Osteoblast (primary cell): Measurements from ENCODE around the gene NKX3-2. TPM values are rescaled to one million over a fixed set of nuclear protein-coding genes. Genes with fewer than 3 reads are reported as not detected.

Experiments
- DNase-seq: peaks from one replicate; pipeline ENCODE4 v3.0.0; 2011; ENCODE audit warnings: low spot score, mixed read lengths; ENCODE audit not compliant: insufficient read length; ENCODE audit errors: missing footprints
- H2AFZ ChIP-seq: 2 replicates; pipeline ENCODE4 v1.6.0; 2011; ENCODE audit warnings: mild to moderate bottlenecking, low read length
- H3K27ac ChIP-seq: 2 replicates; pipeline ENCODE4 v1.5.1; 2011; ENCODE audit warnings: mild to moderate bottlenecking, low read depth, low read length, moderate library complexity
- H3K27me3 ChIP-seq: 2 replicates; pipeline ENCODE4 v1.6.0; 2012; ENCODE audit warnings: mild to moderate bottlenecking, control low read depth, inconsistent platforms, low read length, moderate library complexity; ENCODE audit not compliant: insufficient read depth
- H3K36me3 ChIP-seq: 2 replicates; pipeline ENCODE4 v1.5.1; 2011; ENCODE audit warnings: mild to moderate bottlenecking, low read length, control low read depth, moderate library complexity; ENCODE audit not compliant: insufficient read depth
- H3K4me1 ChIP-seq: 2 replicates; pipeline ENCODE4 v1.5.1; 2011; ENCODE audit warnings: mild to moderate bottlenecking, low read length, control low read depth, moderate library complexity; ENCODE audit not compliant: insufficient read depth
- H3K4me2 ChIP-seq: 2 replicates; pipeline ENCODE4 v1.6.0; 2011; ENCODE audit warnings: mild to moderate bottlenecking, low read length; ENCODE audit not compliant: insufficient read depth
- H3K4me3 ChIP-seq: fragments of 200-600 bp; sonication (generic); 3 replicates; pipeline ENCODE4 v1.5.1; 2012; ENCODE audit warnings: mild to moderate bottlenecking, low read length, inconsistent platforms; ENCODE audit not compliant: insufficient read depth
- H3K79me2 ChIP-seq: 2 replicates; pipeline ENCODE4 v1.6.0; 2012; ENCODE audit warnings: mild to moderate bottlenecking, low read length, control low read depth, inconsistent platforms; ENCODE audit not compliant: insufficient read depth
- H3K9me3 ChIP-seq: 2 replicates; pipeline ENCODE4 v1.5.1; 2011; ENCODE audit warnings: low read depth, low read length, control low read depth
- H4K20me1 ChIP-seq: 2 replicates; pipeline ENCODE4 v1.6.0; 2012; ENCODE audit warnings: mild to moderate bottlenecking, low read length, control low read depth; ENCODE audit not compliant: insufficient read depth
- total RNA-seq: library from RNA; depleted of rRNA; stranded (reverse); fragments of >200 nt; gene quantifications from 2 replicates; pipeline ENCODE4 v1.2.3, GENCODE V29; 2012
- TF ChIP-seq, protein P1 (sequence below): IDR thresholded peaks from 2 replicates; pipeline ENCODE4 v1.5.1; 2011; ENCODE audit warnings: mild to moderate bottlenecking, low read depth, low read length, moderate library complexity; ENCODE audit errors: extremely low read depth

NKX3-2 gene
- total RNA-seq, 1 donor, result 0.72 TPM

DNA sequence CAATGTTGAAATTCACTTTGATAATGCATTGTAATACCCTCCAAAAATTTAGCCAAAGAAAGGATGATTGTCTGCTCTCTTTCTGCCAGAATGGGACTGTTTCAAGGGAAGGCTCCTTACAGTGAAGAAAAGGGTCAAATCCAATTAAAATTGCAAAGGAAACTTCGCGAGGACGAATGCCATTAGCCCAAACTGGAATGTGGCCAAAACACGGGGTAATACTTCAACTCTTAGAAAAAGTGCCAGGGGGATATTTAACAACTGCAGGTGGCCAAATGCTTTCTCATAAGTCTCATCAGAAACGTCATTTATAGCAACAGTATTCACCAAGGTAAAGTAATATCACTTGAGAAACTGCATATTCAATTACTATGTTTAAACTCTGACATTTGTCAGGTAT, 29.0 kb downstream of the NKX3-2 start:
- Histone ChIP-seq H3K27me3 (peaks cover 6% of the 10 kb centered on the region), H3K36me3 (no peaks in the 10 kb centered on the region)
- TF ChIP-seq, protein P1, sequence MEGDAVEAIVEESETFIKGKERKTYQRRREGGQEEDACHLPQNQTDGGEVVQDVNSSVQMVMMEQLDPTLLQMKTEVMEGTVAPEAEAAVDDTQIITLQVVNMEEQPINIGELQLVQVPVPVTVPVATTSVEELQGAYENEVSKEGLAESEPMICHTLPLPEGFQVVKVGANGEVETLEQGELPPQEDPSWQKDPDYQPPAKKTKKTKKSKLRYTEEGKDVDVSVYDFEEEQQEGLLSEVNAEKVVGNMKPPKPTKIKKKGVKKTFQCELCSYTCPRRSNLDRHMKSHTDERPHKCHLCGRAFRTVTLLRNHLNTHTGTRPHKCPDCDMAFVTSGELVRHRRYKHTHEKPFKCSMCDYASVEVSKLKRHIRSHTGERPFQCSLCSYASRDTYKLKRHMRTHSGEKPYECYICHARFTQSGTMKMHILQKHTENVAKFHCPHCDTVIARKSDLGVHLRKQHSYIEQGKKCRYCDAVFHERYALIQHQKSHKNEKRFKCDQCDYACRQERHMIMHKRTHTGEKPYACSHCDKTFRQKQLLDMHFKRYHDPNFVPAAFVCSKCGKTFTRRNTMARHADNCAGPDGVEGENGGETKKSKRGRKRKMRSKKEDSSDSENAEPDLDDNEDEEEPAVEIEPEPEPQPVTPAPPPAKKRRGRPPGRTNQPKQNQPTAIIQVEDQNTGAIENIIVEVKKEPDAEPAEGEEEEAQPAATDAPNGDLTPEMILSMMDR, result no peak

DNA sequence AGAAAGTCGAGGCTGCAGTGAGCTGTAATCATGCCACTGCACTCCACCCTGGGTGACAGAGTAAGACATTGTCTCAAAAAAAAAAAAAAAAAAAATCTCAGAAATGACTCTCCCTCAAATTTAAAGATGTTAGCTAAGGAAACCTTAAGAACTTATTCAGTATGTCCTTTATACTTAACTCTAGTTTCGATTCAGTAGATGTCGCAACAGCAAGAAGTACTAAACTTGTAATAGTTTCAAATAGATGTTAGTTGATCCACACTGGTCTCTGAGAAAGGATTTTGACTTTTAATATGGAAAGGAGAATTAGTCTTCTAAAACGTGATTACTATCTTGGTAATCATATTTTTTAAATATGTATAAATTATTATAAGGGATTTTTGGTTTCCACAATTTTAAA, 29.6 kb downstream of the NKX3-2 start:
- peaks cover 6% of the 10 kb centered on the region for H3K27me3 ChIP-seq
- H3K4me3 ChIP-seq, result no peak overlapping the region
- no peak overlapping the region for H3K4me2 ChIP-seq
- no peaks in the 10 kb centered on the region for H3K9me3 ChIP-seq
- no peak overlapping the region for H2AFZ ChIP-seq
- H3K27ac ChIP-seq, result no peak overlapping the region
- no peaks in the 10 kb centered on the region for H3K79me2 ChIP-seq
- H3K4me1 ChIP-seq, result no peaks in the 10 kb centered on the region
- DNase-seq, result no peak
- TF ChIP-seq, protein P1, result no peak
- no peaks in the 10 kb centered on the region for H4K20me1 ChIP-seq
- H3K36me3 ChIP-seq, result no peaks in the 10 kb centered on the region

More for the DNA sequence above, 29.0 kb downstream of the NKX3-2 start:
- Histone ChIP-seq H2AFZ (no peak overlapping the region), H3K4me1 (no peaks in the 10 kb centered on the region), H4K20me1 (no peaks in the 10 kb centered on the region), H3K4me2 (no peak overlapping the region), H3K4me3 (no peak overlapping the region), H3K79me2 (no peaks in the 10 kb centered on the region), H3K9me3 (no peaks in the 10 kb centered on the region), H3K27ac (no peak overlapping the region)
- DNase-seq, result no peak

DNA sequence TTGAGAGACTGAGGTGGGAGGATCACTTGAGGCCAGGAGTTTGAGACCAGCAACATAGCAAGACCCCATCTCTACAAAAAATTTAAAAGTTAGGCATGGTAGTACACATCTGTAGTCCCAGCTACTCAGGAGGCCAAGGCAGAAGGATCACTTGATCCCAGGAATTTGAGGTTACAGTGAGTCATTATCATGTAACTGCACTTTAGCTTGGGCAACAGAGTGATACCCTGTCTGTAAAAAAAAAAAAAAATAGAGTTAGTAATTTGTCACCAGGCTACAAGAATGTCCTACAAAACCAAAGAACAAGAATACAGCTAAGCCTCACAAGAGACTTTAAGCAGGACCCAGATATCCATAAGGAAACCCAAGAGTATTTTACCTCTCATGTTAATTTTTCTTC, 33.2 kb downstream of the NKX3-2 start:
- Histone ChIP-seq H3K9me3 (no peaks in the 10 kb centered on the region), H3K4me2 (no peak overlapping the region), H3K4me3 (no peak overlapping the region), H3K4me1 (no peaks in the 10 kb centered on the region), H4K20me1 (no peaks in the 10 kb centered on the region), H3K27me3 (no peaks in the 10 kb centered on the region), H3K27ac (no peak overlapping the region), H2AFZ (no peak overlapping the region), H3K36me3 (no peaks in the 10 kb centered on the region), H3K79me2 (no peaks in the 10 kb centered on the region)
- no peak for DNase-seq
- TF ChIP-seq, protein P1, result no peak

DNA sequence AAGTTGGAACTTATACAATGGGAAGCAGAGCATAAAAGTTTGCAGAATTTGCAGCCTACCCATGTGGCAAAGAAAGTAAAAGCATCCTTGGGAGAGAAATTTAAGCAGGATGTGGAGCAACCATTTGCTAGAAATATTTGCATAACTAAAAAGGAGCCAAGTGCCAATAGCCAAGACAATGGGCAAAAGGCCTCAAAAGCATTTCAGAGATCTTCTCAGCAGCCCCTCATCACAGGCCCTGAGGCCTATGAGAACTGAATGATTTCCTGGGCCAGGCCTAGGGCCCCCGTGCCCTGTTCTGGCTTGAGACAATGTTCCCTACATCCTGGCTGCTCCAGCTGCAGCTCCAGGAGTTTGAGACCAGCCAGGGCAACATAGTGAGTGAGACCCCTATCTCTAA, 34.9 kb downstream of the NKX3-2 start:
- no peak for DNase-seq

More for the DNA sequence above, 34.9 kb downstream of the NKX3-2 start:
- H3K9me3 ChIP-seq, result no peaks in the 10 kb centered on the region
- no peaks in the 10 kb centered on the region for H3K27me3 ChIP-seq
- H3K27ac ChIP-seq, result no peak overlapping the region
- no peak overlapping the region for H2AFZ ChIP-seq
- TF ChIP-seq, protein P1, result no peak
- H3K36me3 ChIP-seq, result no peaks in the 10 kb centered on the region
- no peaks in the 10 kb centered on the region for H3K4me1 ChIP-seq
- no peak overlapping the region for H3K4me3 ChIP-seq
- H4K20me1 ChIP-seq, result no peaks in the 10 kb centered on the region
- H3K79me2 ChIP-seq, result no peaks in the 10 kb centered on the region
- no peak overlapping the region for H3K4me2 ChIP-seq
